ENCODE results near the gene CD22.

DNA sequence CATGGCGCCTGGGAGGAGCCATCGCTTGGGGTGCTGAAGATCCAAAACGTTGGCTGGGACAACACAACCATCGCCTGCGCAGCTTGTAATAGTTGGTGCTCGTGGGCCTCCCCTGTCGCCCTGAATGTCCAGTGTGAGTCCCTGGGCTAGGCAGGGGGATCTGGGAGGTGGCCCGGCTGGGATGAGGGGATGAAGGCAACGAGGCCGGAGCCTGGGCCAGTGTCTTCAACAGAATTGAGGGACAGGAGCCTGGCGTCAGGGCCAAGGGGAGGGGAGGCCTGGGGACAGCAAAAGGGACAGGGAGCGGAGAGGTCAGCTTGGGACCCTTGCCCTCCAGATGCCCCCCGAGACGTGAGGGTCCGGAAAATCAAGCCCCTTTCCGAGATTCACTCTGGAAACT is 12.0 kb downstream of the CD22 start:
- TF ChIP-seq POLR2A (IDR thresholded peaks at IDR 0.05): no peak
- TF ChIP-seq, protein P1, sequence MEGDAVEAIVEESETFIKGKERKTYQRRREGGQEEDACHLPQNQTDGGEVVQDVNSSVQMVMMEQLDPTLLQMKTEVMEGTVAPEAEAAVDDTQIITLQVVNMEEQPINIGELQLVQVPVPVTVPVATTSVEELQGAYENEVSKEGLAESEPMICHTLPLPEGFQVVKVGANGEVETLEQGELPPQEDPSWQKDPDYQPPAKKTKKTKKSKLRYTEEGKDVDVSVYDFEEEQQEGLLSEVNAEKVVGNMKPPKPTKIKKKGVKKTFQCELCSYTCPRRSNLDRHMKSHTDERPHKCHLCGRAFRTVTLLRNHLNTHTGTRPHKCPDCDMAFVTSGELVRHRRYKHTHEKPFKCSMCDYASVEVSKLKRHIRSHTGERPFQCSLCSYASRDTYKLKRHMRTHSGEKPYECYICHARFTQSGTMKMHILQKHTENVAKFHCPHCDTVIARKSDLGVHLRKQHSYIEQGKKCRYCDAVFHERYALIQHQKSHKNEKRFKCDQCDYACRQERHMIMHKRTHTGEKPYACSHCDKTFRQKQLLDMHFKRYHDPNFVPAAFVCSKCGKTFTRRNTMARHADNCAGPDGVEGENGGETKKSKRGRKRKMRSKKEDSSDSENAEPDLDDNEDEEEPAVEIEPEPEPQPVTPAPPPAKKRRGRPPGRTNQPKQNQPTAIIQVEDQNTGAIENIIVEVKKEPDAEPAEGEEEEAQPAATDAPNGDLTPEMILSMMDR (IDR thresholded peaks at IDR 0.05): no peak

Data from sigmoid colon (tissue), 3 donors.